HTR-8/SVneo (cell line): ENCODE results near the gene MRTFB.

Experiments
- DNase-seq: peaks from one replicate; pipeline ENCODE4 v3.0.0; 2011; ENCODE audit warnings: low spot score, mixed read lengths; ENCODE audit not compliant: insufficient read length
- FAIRE-seq: peaks from 2 replicates; lab custom pipeline; 2011; peaks lifted over from hg19 to GRCh38; lab: Jason Lieb, UNC

MRTFB gene

DNA sequence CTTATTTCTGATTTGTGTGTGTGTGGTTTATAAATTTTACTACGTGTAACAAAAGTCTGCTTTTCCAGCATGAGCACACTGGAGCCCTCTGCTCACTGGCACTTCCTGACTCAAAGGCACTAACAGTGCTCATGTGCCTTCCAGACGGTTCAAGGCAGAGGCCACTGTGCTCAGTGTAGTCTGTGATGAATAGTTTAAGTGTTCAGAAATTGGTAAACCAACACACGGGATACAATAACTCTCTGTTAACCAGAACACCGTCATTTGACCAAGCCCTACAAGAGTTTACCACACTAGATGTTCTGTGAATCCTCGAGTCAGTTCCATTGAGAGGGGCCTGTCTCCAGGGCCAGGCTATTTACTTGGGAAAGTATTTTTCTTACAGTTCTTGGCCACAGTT, 191.9 kb downstream of the MRTFB start:
- no peak for FAIRE-seq
- DNase-seq: no peak

DNA sequence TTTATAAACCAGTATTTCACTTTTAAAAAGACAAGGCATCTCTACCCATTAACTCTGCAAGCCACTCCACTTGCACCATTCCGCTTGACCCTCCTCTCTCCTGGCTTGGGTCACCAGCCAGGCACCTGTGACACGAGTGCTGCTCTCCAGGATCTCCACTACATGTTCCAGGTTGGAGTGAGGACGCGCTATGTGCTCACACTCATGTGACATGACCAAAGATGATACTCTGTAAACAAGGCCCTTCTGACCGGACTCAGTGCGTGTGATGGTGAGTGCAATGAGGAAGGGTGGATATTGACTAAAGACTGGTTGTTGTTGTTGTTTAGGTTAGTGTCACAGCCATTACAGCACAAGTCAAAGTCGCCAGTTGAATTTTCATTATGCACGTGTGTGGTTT, 192.7 kb downstream of the MRTFB start:
- DNase-seq: no peak
- no peak for FAIRE-seq

DNA sequence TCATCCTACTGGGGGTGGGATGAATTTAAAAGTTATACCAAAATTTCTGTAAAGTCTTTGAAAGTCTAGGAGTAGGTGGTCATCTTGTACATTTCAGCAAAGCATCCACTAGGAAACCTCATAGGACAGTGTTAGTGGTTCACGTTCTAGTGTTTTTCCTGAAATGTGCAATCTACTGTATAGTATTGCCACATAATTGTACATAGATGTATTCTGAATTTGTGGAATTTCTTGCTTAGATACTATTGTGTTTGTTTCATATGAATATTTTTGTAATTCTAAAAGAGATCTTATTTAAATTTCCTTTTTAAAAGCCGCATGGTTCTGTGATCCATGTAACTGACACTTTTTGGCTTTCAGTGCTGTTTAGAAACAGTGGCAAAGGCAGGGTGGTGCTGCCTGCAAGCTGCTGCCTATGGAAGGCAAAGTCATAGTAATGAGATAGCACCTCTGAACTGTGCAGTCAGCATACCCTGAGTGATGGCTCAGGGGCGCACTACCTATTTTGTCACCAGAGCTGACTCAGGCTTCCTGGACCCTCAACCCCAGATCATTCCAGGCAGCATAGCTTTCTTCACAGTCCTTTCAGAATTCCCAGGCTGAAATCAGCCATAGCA, 193.3 kb downstream of the MRTFB start:
- FAIRE-seq (no peak), DNase-seq (no peak)

DNA sequence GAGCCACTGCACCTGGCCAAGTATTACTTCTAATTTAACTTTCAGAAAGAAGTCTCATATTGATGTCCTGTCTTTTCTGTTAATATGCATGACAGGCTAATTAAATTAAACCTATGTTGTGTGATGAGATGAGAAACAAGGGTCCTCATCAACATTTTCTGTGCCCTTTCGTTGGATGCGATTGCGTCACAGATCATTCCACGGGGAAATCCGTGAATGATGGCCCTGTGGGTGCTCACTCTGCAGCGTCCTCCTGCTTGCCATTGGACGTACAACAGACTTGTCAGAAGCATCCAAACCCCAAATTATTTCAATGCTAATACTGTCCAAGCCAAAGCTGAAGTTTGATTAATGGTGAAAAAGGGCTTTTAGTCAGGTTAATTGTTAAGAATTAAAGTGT, 197.0 kb downstream of the MRTFB start:
- peak; percentile 58 for FAIRE-seq
- no peak for DNase-seq

- FAIRE-seq (no peak), DNase-seq (no peak)
These were observed 204.8 kb downstream of the MRTFB start for GRCh38 chr16:14275934-14276333.

- DNase-seq (no peak), FAIRE-seq (no peak)
These were observed 207.6 kb downstream of the MRTFB start for GRCh38 chr16:14278749-14279148.

- no peak for FAIRE-seq
These were observed 209.4 kb downstream of the MRTFB start for GRCh38 chr16:14280541-14280940.

GRCh38 chr16:14283786-14284185, 212.7 kb downstream of the MRTFB start:
- DNase-seq: no peak

More at GRCh38 chr16:14280541-14280940, 209.4 kb downstream of the MRTFB start:
- DNase-seq: no peak

DNA sequence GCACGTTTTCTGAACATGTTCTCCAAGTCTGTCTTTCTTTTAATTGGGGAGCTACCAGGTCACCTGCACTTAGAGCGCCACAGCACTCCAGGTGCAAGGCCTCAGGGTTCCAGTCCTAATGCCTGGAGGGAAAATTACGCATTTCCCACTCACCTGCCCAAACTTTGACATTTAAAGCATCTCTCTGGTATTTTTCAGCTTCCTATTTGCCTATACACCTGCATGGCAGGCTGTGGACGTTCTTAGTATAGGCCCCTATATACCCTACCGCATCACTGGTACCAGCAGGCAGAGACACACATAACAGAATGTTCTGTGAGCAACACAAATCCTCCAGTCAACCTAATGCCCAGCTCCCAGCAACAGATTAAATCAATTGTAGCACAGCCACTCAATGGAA, 213.3 kb downstream of the MRTFB start:
- FAIRE-seq: no peak
- DNase-seq: no peak

More at GRCh38 chr16:14283786-14284185, 212.7 kb downstream of the MRTFB start:
- FAIRE-seq: no peak

- FAIRE-seq: no peak
These were observed 213.9 kb downstream of the MRTFB start for GRCh38 chr16:14284930-14285512.

DNA sequence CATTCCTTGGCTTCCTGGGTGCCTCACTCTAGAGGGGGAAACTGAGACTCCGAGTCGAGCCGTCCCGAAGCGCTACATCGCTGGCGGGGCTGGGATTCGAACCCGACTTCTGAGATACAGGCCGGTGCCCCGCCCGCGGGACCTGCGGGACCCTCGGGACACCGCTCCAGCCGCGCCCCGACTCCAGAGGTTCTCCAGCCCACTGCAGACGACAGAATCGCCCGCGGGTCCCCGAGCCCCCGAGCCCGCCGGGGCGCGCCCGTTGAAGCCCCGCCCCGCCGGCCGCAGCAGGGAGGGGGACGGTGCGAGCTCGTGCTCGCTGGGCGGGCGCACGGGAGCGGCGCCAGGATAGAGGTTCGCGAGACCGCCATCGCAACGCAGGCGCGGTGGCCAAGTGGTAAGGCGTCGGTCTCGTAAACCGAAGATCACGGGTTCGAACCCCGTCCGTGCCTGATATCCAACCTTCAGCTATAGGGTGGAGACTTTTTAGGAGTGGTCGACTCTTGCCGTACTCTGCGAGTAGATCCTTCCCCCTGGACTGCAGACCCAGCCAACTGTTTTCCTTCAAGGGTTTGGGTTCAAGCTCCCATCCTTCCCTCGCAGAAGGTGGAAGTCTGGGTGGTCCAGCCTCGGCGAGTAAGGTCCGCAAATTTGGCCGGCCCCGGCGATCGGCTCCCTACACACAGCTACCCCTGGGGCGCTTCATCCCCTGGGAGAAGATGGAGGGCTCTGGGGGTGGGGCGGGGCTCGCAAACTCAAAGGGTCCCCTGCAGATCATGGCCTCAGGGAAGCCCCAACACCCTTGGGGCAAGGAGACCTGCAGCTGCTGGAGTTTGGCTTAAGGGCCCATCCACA, 214.6 kb downstream of the MRTFB start:
- DNase-seq (peak; percentile 90), FAIRE-seq (peak; percentile 83)

More at GRCh38 chr16:14284930-14285512, 213.9 kb downstream of the MRTFB start:
- DNase-seq: peak; percentile 48

DNA sequence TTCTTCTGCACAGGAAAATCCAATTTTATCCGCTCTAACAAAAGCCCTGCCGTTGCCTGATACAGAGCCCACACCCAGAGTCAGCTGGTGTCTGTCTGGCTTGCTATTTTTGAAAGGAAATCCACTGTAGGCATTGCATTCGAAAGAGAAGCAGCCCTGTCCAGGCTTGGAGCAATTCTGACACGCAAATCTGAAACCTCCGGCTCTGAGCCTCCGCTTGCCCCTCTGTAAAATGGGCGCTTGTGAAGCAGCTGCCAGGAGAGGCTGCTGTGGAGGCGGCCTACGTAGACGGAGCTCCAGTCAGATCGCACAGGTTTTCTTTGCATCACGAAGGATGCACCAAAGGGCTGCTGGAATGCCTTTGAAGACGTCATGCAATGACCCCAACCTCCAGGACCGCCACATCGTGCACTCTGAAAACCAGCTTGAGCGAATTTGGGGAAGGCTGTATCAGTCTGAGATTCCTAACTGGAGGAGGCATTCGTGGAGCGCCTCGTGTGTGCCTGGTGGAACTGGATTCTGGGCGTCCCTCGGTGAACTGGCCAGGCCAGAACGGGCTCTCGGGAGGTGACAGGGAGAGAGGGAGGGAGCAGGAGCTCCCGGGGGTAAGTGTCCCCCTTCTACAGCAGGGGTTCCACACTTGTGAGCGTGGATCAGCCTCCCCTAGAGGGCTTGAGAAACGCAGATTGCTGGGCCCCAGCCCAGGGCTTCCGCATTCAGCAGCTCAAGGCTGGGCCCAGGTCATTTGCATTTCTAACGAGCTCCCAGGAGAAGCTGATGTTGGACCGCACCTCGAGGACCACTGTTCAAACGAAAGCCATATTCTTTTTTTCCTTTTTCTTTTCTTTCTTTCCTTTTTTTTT, 215.5 kb downstream of the MRTFB start:
- FAIRE-seq: no peak
- no peak for DNase-seq

GRCh38 chr16:14289692-14290340, 218.7 kb downstream of the MRTFB start:
- no peak for FAIRE-seq
- DNase-seq: no peak

DNA sequence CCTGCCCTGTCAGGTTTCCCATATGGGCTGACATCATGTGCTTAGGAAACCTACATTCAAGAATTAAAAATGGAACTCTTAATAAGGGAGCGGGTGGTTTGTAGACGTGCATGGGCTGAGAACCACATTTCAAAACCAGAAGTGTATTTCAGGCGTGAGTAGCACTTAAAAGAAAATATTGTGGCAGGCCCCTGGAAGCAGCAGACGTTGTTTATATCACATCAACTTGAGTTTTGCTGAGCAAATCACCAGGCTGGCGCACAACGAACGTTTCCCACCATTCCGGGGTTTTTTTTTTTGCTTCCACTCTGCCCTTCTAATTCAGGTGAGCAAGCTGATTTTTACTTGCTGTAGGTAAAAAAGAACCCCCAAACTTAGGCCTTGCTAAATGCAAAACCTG, 220.2 kb downstream of the MRTFB start:
- no peak for FAIRE-seq

GRCh38 chr16:14292051-14292825, 221.1 kb downstream of the MRTFB start:
- DNase-seq (no peak), FAIRE-seq (no peak)

More for the DNA sequence above, 220.2 kb downstream of the MRTFB start:
- no peak for DNase-seq

- DNase-seq: no peak
- no peak for FAIRE-seq
These were observed 225.5 kb downstream of the MRTFB start for GRCh38 chr16:14296663-14297062.

DNA sequence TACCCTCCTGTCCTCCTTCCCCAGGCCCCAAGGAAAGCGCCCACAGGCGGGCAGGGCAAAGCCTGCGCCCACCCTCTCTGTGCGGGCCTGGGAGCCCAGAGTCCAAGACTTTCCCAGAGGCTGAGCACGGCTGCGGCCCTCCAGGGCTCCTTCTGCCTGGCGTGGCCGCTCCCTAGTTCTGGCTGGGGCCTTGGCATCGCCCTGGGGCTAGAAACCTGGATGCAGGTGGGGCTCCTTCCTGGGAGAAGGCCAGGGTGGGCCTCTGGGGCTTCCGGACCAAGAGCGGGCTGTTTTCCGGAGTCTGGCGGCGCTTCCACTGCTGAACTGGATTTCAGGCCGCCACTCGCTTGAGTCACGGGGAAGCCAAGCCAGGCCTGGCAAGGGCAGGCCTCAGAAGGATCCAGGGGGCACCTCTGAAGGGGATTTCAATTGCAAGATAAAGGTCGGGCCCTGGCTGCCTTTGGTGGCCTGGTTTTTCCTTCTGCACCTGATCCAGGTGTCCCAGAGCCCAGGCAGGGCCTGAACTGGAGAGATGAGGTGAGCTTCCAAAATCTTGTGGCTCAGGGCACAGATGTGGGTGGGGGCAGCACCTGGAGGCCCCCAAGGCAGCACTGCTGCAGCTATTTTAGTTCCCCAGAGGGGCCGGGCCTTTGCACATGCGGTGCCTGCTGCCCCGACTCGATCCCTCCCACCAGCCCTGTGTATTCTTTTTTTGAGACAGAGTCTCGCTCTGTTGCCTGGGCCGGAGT, 227.4 kb downstream of the MRTFB start:
- FAIRE-seq: no peak

GRCh38 chr16:14300705-14301168, 229.6 kb downstream of the MRTFB start:
- peak; percentile 16 for FAIRE-seq
- DNase-seq: peak; percentile 80

More for the DNA sequence above, 227.4 kb downstream of the MRTFB start:
- DNase-seq: no peak
